ENCODE results near the gene CHAF1A.

CHAF1A gene

DNA sequence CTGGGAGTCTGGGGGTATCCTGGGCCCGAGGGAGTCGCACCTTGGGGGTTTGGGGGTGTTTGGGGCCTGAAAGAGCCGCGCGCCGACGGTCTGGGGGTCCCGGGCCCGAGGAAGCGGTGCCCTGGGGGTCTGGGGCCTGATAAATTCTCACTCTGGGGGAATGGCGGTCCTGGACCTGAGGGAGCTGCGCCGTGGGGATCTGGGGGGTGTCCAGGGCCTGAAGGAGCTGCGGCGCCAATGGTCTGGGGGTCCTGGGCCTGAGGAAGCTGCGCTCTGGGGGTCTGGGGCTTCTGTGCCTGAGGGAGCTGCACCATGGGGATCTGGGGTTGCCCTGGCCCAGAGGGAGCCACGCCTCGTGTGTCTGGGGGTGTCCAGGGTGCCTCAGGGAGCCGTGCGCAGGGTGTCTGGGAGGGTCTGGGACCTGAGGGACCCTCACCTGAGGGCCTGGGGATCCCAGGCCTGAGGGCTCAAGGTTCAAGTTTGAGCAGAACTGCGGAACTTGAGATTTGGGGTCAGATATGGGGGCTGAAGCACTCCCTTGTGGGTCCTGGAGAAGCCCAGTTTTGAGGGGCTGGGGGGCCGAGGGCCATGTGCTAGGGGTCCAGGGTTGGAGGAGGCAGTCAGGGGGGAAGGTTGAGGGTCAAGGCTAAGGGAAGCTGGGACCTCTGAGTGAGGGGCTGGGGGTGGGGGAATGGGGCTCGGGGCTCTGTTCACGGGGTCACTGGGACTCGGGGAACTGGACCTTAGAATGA lies 70.7 kb downstream of the CHAF1A start:
- H3K9ac ChIP-seq (ENCODE audit: low read length), result peak overlapping the region; percentile 95
- 0 out of 2 replicates have a peak overlapping the region, but pooled peaks have one; percentile 5 for H3K27ac ChIP-seq (ENCODE audit: low read depth, low read length)
- no peak overlapping the region for H2AFZ ChIP-seq (ENCODE audit: low read depth, low read length, severe bottlenecking)
- H3K9me3 ChIP-seq (ENCODE audit: insufficient read depth, low read length), result no peaks in the 10 kb centered on the region
- H3K79me2 ChIP-seq (ENCODE audit: insufficient read depth, low read length), result peaks cover 23% of the 10 kb centered on the region
- H3K27me3 ChIP-seq (ENCODE audit: low read length), result no peaks in the 10 kb centered on the region
- peak overlapping the region; percentile 99 for H3K4me3 ChIP-seq (ENCODE audit: insufficient read depth, low read length, poor library complexity, severe bottlenecking)
- H3K4me2 ChIP-seq (ENCODE audit: low read depth, low read length, poor library complexity, severe bottlenecking), result peak overlapping the region; percentile 89
- TF ChIP-seq CTCF (IDR thresholded peaks at IDR 0.05; ENCODE audit: insufficient read depth, low read length, poor library complexity, severe bottlenecking) (no peak), EZH2phosphoT487 (conservative IDR thresholded peaks at IDR 0.05; ENCODE audit: low read length) (no peak)
- no peaks in the 10 kb centered on the region for H3K36me3 ChIP-seq (ENCODE audit: low read length)
- H4K20me1 ChIP-seq (ENCODE audit: low read depth, low read length), result no peaks in the 10 kb centered on the region
- H3K9me2 ChIP-seq (replicated peaks; ENCODE audit: insufficient read depth, low read length), result no peaks in the 10 kb centered on the region
- no peaks in the 10 kb centered on the region for H3F3A ChIP-seq (ENCODE audit: insufficient read depth)

DNA sequence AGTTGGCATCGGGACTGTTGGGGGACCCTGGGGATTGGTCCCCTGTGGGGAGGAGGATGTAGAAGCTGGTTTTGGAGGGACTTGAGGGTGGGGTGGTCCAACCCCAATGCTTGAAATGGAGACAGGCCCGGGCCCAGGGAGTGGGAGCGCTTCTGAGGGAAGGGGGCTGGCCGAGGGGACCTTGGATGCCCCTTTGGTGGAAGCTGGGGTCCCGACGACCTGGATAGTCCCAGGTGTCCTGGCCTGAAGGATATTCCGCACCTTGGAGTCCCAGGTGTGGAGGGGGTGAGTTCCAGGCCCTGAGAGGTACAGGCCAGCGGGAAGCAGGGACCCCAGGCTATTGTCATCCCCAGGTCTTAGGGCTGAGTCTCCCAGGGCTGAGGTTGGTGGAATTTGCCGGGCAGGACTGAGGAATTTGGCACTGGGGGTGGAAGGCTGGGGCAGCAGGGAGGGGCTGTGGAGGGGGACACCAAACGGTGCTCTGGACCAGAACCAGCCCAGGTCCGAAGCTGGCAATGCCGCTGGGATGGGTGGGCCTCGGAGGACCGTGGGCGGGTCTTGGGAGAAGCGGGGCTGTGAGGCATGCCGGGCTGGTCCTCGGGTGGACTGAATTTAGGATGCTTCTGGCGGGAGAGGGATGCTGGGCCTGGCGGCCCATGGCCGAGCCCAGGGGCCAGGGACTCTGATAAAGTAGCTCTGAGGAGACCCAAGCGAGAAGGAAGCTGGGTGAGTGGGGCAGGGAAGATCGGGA lies 71.5 kb downstream of the CHAF1A start:
- no peaks in the 10 kb centered on the region for H3F3A ChIP-seq (ENCODE audit: insufficient read depth)
- H4K20me1 ChIP-seq (ENCODE audit: low read depth, low read length), result no peaks in the 10 kb centered on the region
- no peaks in the 10 kb centered on the region for H3K27me3 ChIP-seq (ENCODE audit: low read length)
- peak overlapping the region; percentile 37 for H2AFZ ChIP-seq (ENCODE audit: low read depth, low read length, severe bottlenecking)
- TF ChIP-seq EZH2phosphoT487 (conservative IDR thresholded peaks at IDR 0.05; ENCODE audit: low read length) (no peak), CTCF (IDR thresholded peaks at IDR 0.05; ENCODE audit: insufficient read depth, low read length, poor library complexity, severe bottlenecking) (no peak)
- H3K36me3 ChIP-seq (ENCODE audit: low read length), result no peaks in the 10 kb centered on the region
- peaks cover 23% of the 10 kb centered on the region for H3K79me2 ChIP-seq (ENCODE audit: insufficient read depth, low read length)
- H3K27ac ChIP-seq (ENCODE audit: low read depth, low read length), result no peak overlapping the region
- peak overlapping the region; percentile 95 for H3K9ac ChIP-seq (ENCODE audit: low read length)
- no peaks in the 10 kb centered on the region for H3K9me2 ChIP-seq (replicated peaks; ENCODE audit: insufficient read depth, low read length)
- no peaks in the 10 kb centered on the region for H3K9me3 ChIP-seq (ENCODE audit: insufficient read depth, low read length)
- H3K4me2 ChIP-seq (ENCODE audit: low read depth, low read length, poor library complexity, severe bottlenecking), result peak overlapping the region; percentile 89
- peak overlapping the region; percentile 99 for H3K4me3 ChIP-seq (ENCODE audit: insufficient read depth, low read length, poor library complexity, severe bottlenecking)

GRCh38 chr19:4474514-4475022 lies 72.1 kb downstream of the CHAF1A start:
- peak overlapping the region; percentile 89 for H3K4me2 ChIP-seq (ENCODE audit: low read depth, low read length, poor library complexity, severe bottlenecking)
- H3K9ac ChIP-seq (ENCODE audit: low read length), result peak overlapping the region; percentile 95
- peak overlapping the region; percentile 99 for H3K4me3 ChIP-seq (ENCODE audit: insufficient read depth, low read length, poor library complexity, severe bottlenecking)
- H3K9me3 ChIP-seq (ENCODE audit: insufficient read depth, low read length), result no peaks in the 10 kb centered on the region
- no peaks in the 10 kb centered on the region for H3F3A ChIP-seq (ENCODE audit: insufficient read depth)
- no peaks in the 10 kb centered on the region for H3K9me2 ChIP-seq (replicated peaks; ENCODE audit: insufficient read depth, low read length)
- TF ChIP-seq CTCF (IDR thresholded peaks at IDR 0.05; ENCODE audit: insufficient read depth, low read length, poor library complexity, severe bottlenecking), result no peak
- no peak for TF ChIP-seq EZH2phosphoT487 (conservative IDR thresholded peaks at IDR 0.05; ENCODE audit: low read length)
- no peak overlapping the region for H3K27ac ChIP-seq (ENCODE audit: low read depth, low read length)
- H3K79me2 ChIP-seq (ENCODE audit: insufficient read depth, low read length), result peaks cover 23% of the 10 kb centered on the region
- no peaks in the 10 kb centered on the region for H4K20me1 ChIP-seq (ENCODE audit: low read depth, low read length)
- H2AFZ ChIP-seq (ENCODE audit: low read depth, low read length, severe bottlenecking), result peak overlapping the region; percentile 37
- H3K27me3 ChIP-seq (ENCODE audit: low read length), result no peaks in the 10 kb centered on the region
- H3K36me3 ChIP-seq (ENCODE audit: low read length), result no peaks in the 10 kb centered on the region
